HepG2 (cell line): ENCODE results near the gene ZC3H7B. TPM values are rescaled to one million over a fixed set of nuclear protein-coding genes. Genes with fewer than 3 reads are reported as not detected.

Source experiments
- CREB1 ChIP-seq, 2 experiments: fragments of 450-650 bp in 1 of 2; IDR thresholded peaks; 2 replicates each; pipeline ENCODE4 v1.6.1; 2016 to 2017; ENCODE audit warnings: control low read depth in 1 of 2, mild to moderate bottlenecking in 1 of 2, missing compliant biosample characterization in 1 of 2, missing genetic modification characterization in 1 of 2
- HES4 ChIP-seq: sonication (generic); formaldehyde crosslinking; IDR thresholded peaks from 2 replicates; pipeline ENCODE4 v1.9.0; 2021; ENCODE audit warnings: mild to moderate bottlenecking, missing genetic modification reagents, borderline replicate concordance
- ISX ChIP-seq: sonication (generic); formaldehyde crosslinking; conservative IDR thresholded peaks from 2 replicates; pipeline ENCODE4 v1.5.0; 2020; ENCODE audit warnings: missing genetic modification reagents
- KDM5B ChIP-seq: sonication (generic); formaldehyde crosslinking; IDR thresholded peaks from 2 replicates; pipeline ENCODE4 v1.4.0; 2020; ENCODE audit warnings: missing genetic modification reagents, mild to moderate bottlenecking, borderline replicate concordance
- KLF11 ChIP-seq: IDR thresholded peaks from 2 replicates; pipeline ENCODE4 v1.6.1; 2016; ENCODE audit warnings: missing compliant biosample characterization
- PPARG ChIP-seq: conservative IDR thresholded peaks from 2 replicates; pipeline ENCODE4 v1.6.1; 2016; ENCODE audit warnings: missing biosample characterization, missing genetic modification reagents
- RARA ChIP-seq: IDR thresholded peaks from 2 replicates; pipeline ENCODE4 v1.6.1; 2016; ENCODE audit warnings: missing genetic modification reagents, missing compliant biosample characterization
- ZBTB21 ChIP-seq: sonication (generic); formaldehyde crosslinking; IDR thresholded peaks from 2 replicates; pipeline ENCODE4 v1.4.0; 2020; ENCODE audit warnings: missing genetic modification reagents
- ZNF354B ChIP-seq: sonication (generic); formaldehyde crosslinking; IDR thresholded peaks from 2 replicates; pipeline ENCODE4 v1.8.0; 2022; ENCODE audit warnings: mild to moderate bottlenecking, missing genetic modification reagents
- ZNF484 ChIP-seq: sonication (generic); formaldehyde crosslinking; IDR thresholded peaks from 2 replicates; pipeline ENCODE4 v1.5.1; 2020; ENCODE audit warnings: mild to moderate bottlenecking, low read depth, missing genetic modification reagents, borderline replicate concordance
- ZNF652 ChIP-seq: IDR thresholded peaks from 2 replicates; pipeline ENCODE4 v1.6.1; 2016; ENCODE audit warnings: low read depth, borderline replicate concordance
- ZNF83 ChIP-seq: sonication (generic); formaldehyde crosslinking; IDR thresholded peaks from 2 replicates; pipeline ENCODE4 v1.4.0; 2020; ENCODE audit warnings: missing genetic modification reagents, mild to moderate bottlenecking, borderline replicate concordance
- polyA plus RNA-seq, 8 experiments: library from polyadenylated mRNA; depleted of rRNA in 3 of 8; stranded (reverse) in 7 of 8; unstranded in 1 of 8; fragments of >200 nt; fragmentation: Illumina TruSeq in 4 of 8; extraction: Trizol in 4 of 8; gene quantifications; 2 replicates each; pipeline versions ENCODE4 v1.2.1 to v1.2.3, GENCODE V29; 2011 to 2016; ENCODE audit warnings: low read depth in 4 of 8, missing spikeins in 1 of 8, mixed read lengths in 1 of 8; ENCODE audit not compliant: insufficient read depth in 1 of 8
- total RNA-seq, 5 experiments: library from RNA; depleted of rRNA; stranded (reverse); fragments of >200 nt; fragmentation: Illumina TruSeq; extraction: Trizol; gene quantifications; 2 replicates each; pipeline ENCODE4 v1.2.3, GENCODE V29; 2016; ENCODE audit warnings: low read depth in 1 of 5
- TF ChIP-seq, protein P1 (sequence below): sonication (generic); formaldehyde crosslinking; IDR thresholded peaks from 2 replicates; pipeline ENCODE4 v1.9.0; 2021; ENCODE audit warnings: missing genetic modification reagents, borderline replicate concordance
- TF ChIP-seq, protein P2 (sequence below): sonication (generic); formaldehyde crosslinking; conservative IDR thresholded peaks from 2 replicates; pipeline ENCODE4 v1.5.0; 2020; ENCODE audit warnings: missing genetic modification reagents
- TF ChIP-seq, protein P3 (sequence below): IDR thresholded peaks from 2 replicates; pipeline ENCODE4 v1.6.1; 2016
- TF ChIP-seq, protein P4 (sequence below): sonication (generic); formaldehyde crosslinking; conservative IDR thresholded peaks from 2 replicates; pipeline ENCODE4 v1.4.0; 2020; ENCODE audit warnings: missing genetic modification reagents
- TF ChIP-seq, protein P5 (sequence below): sonication (generic); formaldehyde crosslinking; IDR thresholded peaks from 2 replicates; pipeline ENCODE4 v1.8.1; 2023; ENCODE audit warnings: mild to moderate bottlenecking, moderate library complexity, missing genetic modification reagents
- TF ChIP-seq, protein P6 (sequence below): IDR thresholded peaks from 2 replicates; pipeline ENCODE4 v1.6.1; 2016; ENCODE audit warnings: control low read depth
- TF ChIP-seq, protein P7 (sequence below): sonication (generic); formaldehyde crosslinking; IDR thresholded peaks from 2 replicates; pipeline ENCODE4 v1.4.0; 2020; ENCODE audit warnings: mild to moderate bottlenecking, missing genetic modification reagents
- TF ChIP-seq, protein P8 (sequence below): IDR thresholded peaks from 2 replicates; pipeline ENCODE4 v1.6.1; 2012; ENCODE audit warnings: low read depth, low read length, improper control_type of control experiment

ZC3H7B gene
- total and polyA plus RNA-seq, 2 of the 13 experiments (the other 11 are each of a cell fraction or from before 2014, with no cell fraction given): 26.4 to 37.2 TPM

DNA sequence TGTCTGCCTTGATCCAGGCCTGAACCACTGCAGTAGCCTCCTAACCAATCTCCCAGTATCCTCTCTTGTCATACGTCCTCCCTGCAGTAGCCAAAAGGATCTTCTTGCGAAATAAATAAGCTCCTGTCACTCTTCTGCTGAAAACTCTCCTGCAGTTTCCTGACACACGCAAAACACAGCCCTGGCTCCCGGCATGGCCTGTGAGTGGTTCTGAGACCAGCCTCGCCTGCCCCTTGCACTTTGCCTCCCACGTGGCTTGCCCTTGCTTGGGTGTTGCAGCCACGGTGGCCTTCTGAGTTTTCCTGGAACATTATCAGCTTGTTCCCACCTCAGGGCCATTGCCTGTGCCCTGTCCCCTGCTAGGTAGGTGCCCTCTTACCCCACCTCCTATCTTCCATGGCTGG, 7.2 kb downstream of the ZC3H7B start (continued):
- TF ChIP-seq, protein P1, sequence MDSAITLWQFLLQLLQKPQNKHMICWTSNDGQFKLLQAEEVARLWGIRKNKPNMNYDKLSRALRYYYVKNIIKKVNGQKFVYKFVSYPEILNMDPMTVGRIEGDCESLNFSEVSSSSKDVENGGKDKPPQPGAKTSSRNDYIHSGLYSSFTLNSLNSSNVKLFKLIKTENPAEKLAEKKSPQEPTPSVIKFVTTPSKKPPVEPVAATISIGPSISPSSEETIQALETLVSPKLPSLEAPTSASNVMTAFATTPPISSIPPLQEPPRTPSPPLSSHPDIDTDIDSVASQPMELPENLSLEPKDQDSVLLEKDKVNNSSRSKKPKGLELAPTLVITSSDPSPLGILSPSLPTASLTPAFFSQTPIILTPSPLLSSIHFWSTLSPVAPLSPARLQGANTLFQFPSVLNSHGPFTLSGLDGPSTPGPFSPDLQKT (CRISPR knock-in tag): no peak
- TF ChIP-seq RARA (CRISPR knock-in tag): peak; percentile 55
- TF ChIP-seq PPARG (CRISPR knock-in tag): peak; percentile 57; the same call in 1 of the 2 replicates
- TF ChIP-seq, protein P2, sequence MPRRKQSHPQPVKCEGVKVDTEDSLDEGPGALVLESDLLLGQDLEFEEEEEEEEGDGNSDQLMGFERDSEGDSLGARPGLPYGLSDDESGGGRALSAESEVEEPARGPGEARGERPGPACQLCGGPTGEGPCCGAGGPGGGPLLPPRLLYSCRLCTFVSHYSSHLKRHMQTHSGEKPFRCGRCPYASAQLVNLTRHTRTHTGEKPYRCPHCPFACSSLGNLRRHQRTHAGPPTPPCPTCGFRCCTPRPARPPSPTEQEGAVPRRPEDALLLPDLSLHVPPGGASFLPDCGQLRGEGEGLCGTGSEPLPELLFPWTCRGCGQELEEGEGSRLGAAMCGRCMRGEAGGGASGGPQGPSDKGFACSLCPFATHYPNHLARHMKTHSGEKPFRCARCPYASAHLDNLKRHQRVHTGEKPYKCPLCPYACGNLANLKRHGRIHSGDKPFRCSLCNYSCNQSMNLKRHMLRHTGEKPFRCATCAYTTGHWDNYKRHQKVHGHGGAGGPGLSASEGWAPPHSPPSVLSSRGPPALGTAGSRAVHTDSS (CRISPR knock-in tag): no peak
- TF ChIP-seq, protein P3, sequence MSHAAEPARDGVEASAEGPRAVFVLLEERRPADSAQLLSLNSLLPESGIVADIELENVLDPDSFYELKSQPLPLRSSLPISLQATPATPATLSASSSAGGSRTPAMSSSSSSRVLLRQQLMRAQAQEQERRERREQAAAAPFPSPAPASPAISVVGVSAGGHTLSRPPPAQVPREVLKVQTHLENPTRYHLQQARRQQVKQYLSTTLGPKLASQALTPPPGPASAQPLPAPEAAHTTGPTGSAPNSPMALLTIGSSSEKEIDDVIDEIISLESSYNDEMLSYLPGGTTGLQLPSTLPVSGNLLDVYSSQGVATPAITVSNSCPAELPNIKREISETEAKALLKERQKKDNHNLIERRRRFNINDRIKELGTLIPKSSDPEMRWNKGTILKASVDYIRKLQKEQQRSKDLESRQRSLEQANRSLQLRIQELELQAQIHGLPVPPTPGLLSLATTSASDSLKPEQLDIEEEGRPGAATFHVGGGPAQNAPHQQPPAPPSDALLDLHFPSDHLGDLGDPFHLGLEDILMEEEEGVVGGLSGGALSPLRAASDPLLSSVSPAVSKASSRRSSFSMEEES (CRISPR knock-in tag): peak; percentile 84
- TF ChIP-seq, protein P4, sequence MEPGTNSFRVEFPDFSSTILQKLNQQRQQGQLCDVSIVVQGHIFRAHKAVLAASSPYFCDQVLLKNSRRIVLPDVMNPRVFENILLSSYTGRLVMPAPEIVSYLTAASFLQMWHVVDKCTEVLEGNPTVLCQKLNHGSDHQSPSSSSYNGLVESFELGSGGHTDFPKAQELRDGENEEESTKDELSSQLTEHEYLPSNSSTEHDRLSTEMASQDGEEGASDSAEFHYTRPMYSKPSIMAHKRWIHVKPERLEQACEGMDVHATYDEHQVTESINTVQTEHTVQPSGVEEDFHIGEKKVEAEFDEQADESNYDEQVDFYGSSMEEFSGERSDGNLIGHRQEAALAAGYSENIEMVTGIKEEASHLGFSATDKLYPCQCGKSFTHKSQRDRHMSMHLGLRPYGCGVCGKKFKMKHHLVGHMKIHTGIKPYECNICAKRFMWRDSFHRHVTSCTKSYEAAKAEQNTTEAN (CRISPR knock-in tag): peak; percentile 80; the same call in 1 of the 2 replicates
- no peak; the same call in 1 of the 2 replicates for TF ChIP-seq CREB1 (IDR thresholded peaks at IDR 0.05)
- TF ChIP-seq CREB1 (CRISPR knock-in tag; IDR thresholded peaks at IDR 0.05): peak; percentile 42; the same call in 1 of the 2 replicates
- peak; percentile 78; the same call in 1 of the 2 replicates for TF ChIP-seq HES4
- TF ChIP-seq, protein P5, sequence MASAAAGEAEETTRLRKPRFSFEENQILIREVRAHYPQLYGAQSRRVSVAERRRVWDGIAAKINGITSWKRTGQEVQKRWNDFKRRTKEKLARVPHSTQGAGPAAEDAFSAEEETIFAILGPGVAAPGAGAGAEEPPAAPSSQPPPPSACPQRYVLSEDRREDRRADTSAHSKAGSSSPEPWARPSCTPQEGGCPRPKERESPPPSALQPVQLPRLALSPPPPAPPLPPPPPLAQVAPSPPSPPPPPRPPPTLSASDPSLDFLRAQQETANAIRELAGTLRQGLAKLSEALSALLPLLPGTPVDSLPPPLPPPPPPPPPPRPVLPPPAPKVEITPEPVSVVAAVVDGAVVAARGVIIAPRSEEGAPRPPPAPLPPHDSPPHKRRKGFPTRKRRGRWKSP: 0 out of 2 replicates have a peak, but pooled peaks have one; percentile 25
- TF ChIP-seq, protein P6, sequence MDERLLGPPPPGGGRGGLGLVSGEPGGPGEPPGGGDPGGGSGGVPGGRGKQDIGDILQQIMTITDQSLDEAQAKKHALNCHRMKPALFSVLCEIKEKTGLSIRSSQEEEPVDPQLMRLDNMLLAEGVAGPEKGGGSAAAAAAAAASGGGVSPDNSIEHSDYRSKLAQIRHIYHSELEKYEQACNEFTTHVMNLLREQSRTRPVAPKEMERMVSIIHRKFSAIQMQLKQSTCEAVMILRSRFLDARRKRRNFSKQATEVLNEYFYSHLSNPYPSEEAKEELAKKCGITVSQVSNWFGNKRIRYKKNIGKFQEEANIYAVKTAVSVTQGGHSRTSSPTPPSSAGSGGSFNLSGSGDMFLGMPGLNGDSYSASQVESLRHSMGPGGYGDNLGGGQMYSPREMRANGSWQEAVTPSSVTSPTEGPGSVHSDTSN (CRISPR knock-in tag): peak; percentile 85
- no peak for TF ChIP-seq ZBTB21 (CRISPR knock-in tag)
- no peak for TF ChIP-seq ZNF484 (CRISPR knock-in tag)
- TF ChIP-seq ZNF83 (CRISPR knock-in tag): no peak
- TF ChIP-seq, protein P7, sequence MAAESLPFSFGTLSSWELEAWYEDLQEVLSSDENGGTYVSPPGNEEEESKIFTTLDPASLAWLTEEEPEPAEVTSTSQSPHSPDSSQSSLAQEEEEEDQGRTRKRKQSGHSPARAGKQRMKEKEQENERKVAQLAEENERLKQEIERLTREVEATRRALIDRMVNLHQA (CRISPR knock-in tag): 0 out of 2 replicates have a peak, but pooled peaks have one; percentile 15
- TF ChIP-seq ZNF652 (CRISPR knock-in tag): no peak
- no peak for TF ChIP-seq ZNF354B (CRISPR knock-in tag)
- TF ChIP-seq ISX: no peak
- no peak for TF ChIP-seq KLF11 (CRISPR knock-in tag)
- TF ChIP-seq, protein P8, sequence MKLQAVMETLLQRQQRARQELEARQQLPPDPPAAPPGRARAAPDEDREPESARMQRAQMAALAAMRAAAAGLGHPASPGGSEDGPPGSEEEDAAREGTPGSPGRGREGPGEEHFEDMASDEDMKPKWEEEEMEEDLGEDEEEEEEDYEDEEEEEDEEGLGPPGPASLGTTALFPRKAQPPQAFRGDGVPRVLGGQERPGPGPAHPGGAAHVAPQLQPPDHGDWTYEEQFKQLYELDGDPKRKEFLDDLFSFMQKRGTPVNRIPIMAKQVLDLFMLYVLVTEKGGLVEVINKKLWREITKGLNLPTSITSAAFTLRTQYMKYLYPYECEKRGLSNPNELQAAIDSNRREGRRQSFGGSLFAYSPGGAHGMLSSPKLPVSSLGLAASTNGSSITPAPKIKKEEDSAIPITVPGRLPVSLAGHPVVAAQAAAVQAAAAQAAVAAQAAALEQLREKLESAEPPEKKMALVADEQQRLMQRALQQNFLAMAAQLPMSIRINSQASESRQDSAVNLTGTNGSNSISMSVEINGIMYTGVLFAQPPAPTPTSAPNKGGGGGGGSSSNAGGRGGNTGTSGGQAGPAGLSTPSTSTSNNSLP: no peak
- TF ChIP-seq KDM5B (CRISPR knock-in tag): peak; percentile 87; the same call in 1 of the 2 replicates
